Common myeloid progenitor, CD34-positive (primary cell): ENCODE measurements around the gene SPEF2.

Experiments
- CTCF ChIA-PET: fragments of 350-600 bp; sonication (Branson Sonifier 250); formaldehyde crosslinking; loops from one replicate; lab custom pipeline; 2021; ENCODE audit warnings: antibody characterized with exemption; lab: Charles Lee
- POLR2A ChIA-PET: fragments of 350-600 bp; sonication (Branson Sonifier 250); formaldehyde crosslinking; loops from one replicate; lab custom pipeline; 2021; ENCODE audit warnings: antibody characterized with exemption; lab: Charles Lee
- DNase-seq, 3 donors: peaks; one replicate each; pipeline versions ENCODE4 v3.0.0 to v3.0.0-alpha.2; 2013
- H3K27ac ChIP-seq, 2 experiments: 1 replicate in 1 of 2; 2 replicates in 1 of 2; pipeline ENCODE4 v1.7.0; 2013; ENCODE audit warnings: inconsistent platforms in 2 of 2, low read length in 2 of 2, mild to moderate bottlenecking in 2 of 2, low read depth in 1 of 2, moderate library complexity in 1 of 2; ENCODE audit not compliant: severe bottlenecking in 2 of 2, insufficient read depth in 1 of 2, poor library complexity in 1 of 2
- H3K27me3 ChIP-seq, 5 experiments: replicated peaks in 2 of 5; 1 replicate in 3 of 5; 2 replicates in 2 of 5; pipeline versions ENCODE4 v1.6.1 to v1.7.0; 2013; ENCODE audit warnings: low read length in 4 of 5, mild to moderate bottlenecking in 2 of 5, moderate library complexity in 2 of 5, inconsistent platforms in 1 of 5; ENCODE audit not compliant: insufficient read depth in 5 of 5, control insufficient read depth in 4 of 5
- H3K36me3 ChIP-seq, 4 experiments: 1 replicate in 2 of 4; 2 replicates in 2 of 4; pipeline versions ENCODE4 v1.6.1 to v1.7.0; 2013; ENCODE audit warnings: low read length in 3 of 4, control low read depth in 1 of 4, mild to moderate bottlenecking in 1 of 4; ENCODE audit not compliant: control insufficient read depth in 4 of 4, insufficient read depth in 4 of 4
- H3K4me1 ChIP-seq, 4 experiments: 1 replicate in 3 of 4; 2 replicates in 1 of 4; pipeline versions ENCODE4 v1.6.1 to v1.7.1; 2013; ENCODE audit warnings: low read length in 3 of 4, mild to moderate bottlenecking in 3 of 4, control low read depth in 1 of 4, inconsistent platforms in 1 of 4, moderate library complexity in 1 of 4; ENCODE audit not compliant: control insufficient read depth in 4 of 4, insufficient read depth in 4 of 4; ENCODE audit errors: control extremely low read depth in 1 of 4
- H3K4me3 ChIP-seq, 7 experiments: 1 replicate in 4 of 7; 2 replicates in 3 of 7; pipeline versions ENCODE4 v1.5.1 to v1.7.0; 2013; ENCODE audit warnings: mild to moderate bottlenecking in 7 of 7, low read length in 6 of 7, moderate library complexity in 6 of 7, inconsistent platforms in 2 of 7, low read depth in 2 of 7, control low read depth in 1 of 7; ENCODE audit not compliant: insufficient read depth in 4 of 7, control insufficient read depth in 1 of 7; ENCODE audit errors: extremely low read depth in 1 of 7
- H3K9me3 ChIP-seq, 5 experiments: 1 replicate in 4 of 5; 2 replicates in 1 of 5; pipeline versions ENCODE4 v1.6.1 to v1.7.1; 2013; ENCODE audit warnings: low read length in 4 of 5, mild to moderate bottlenecking in 2 of 5, inconsistent platforms in 1 of 5, low read depth in 1 of 5, moderate library complexity in 1 of 5; ENCODE audit not compliant: control insufficient read depth in 4 of 5, insufficient read depth in 2 of 5; ENCODE audit errors: control extremely low read depth in 1 of 5
- WGBS: methylation state at CpG from one replicate; pipeline ENCODE4 v1.1.5; 2013; ENCODE audit not compliant: insufficient coverage; 5-methylcytosine and 5-hydroxymethylcytosine counted together

Gene SPEF2

GRCh38 chr5:35857606-35858205, 240.0 kb downstream of the SPEF2 start:
- no CpG with 5 or more reads among the region's 2 CpGs for WGBS
- H3K4me1 ChIP-seq = peaks cover 0 to 15% (median 2%) of the 10 kb centered on the region in 4 experiments
- ChIA-PET POLR2A (no interaction called here), CTCF (no interaction called here)
- H3K4me3 ChIP-seq = no peak overlapping the region
- no peak overlapping the region for H3K27ac ChIP-seq
- no peaks in the 10 kb centered on the region for H3K9me3 ChIP-seq
- no peak for DNase-seq
- no peaks in the 10 kb centered on the region for H3K36me3 ChIP-seq
- H3K27me3 ChIP-seq = no peaks in the 10 kb centered on the region

GRCh38 chr5:35859101-35859661, 241.5 kb downstream of the SPEF2 start:
- no peak overlapping the region for H3K4me3 ChIP-seq
- H3K27me3 ChIP-seq = no peaks in the 10 kb centered on the region
- H3K27ac ChIP-seq = no peak overlapping the region
- WGBS = 100% methylated on average over 3 of the region's 3 CpGs
- CTCF ChIA-PET = interaction anchor here (0.9 to 1.3 kb wide), 2 partner anchors 10 to 31 kb away, joined by 4 read pairs; no protein-coding TSS in a partner anchor
- POLR2A ChIA-PET = no interaction called here
- H3K4me1 ChIP-seq = peaks cover 0 to 21% (median 2%) of the 10 kb centered on the region in 4 experiments
- DNase-seq = no peak
- no peaks in the 10 kb centered on the region for H3K36me3 ChIP-seq
- H3K9me3 ChIP-seq = no peaks in the 10 kb centered on the region

GRCh38 chr5:35860686-35861085, 243.0 kb downstream of the SPEF2 start:
- H3K27me3 ChIP-seq = no peaks in the 10 kb centered on the region
- peaks cover 0 to 21% (median 2%) of the 10 kb centered on the region in 4 experiments for H3K4me1 ChIP-seq
- DNase-seq = no peak
- H3K36me3 ChIP-seq = no peaks in the 10 kb centered on the region
- WGBS = no CpG with 5 or more reads among the region's 1 CpG
- ChIA-PET CTCF (no interaction called here), POLR2A (no interaction called here)
- no peaks in the 10 kb centered on the region for H3K9me3 ChIP-seq
- H3K4me3 ChIP-seq = no peak overlapping the region
- no peak overlapping the region for H3K27ac ChIP-seq

- no peaks in the 10 kb centered on the region for H3K27me3 ChIP-seq
- H3K4me3 ChIP-seq = no peak overlapping the region
- no peaks in the 10 kb centered on the region for H3K36me3 ChIP-seq
- H3K9me3 ChIP-seq = no peaks in the 10 kb centered on the region
- ChIA-PET POLR2A (no interaction called here), CTCF (no interaction called here)
- 83% methylated on average over 1 of the region's 1 CpG for WGBS
- peaks cover 0 to 20% (median under 1%) of the 10 kb centered on the region in 4 experiments for H3K4me1 ChIP-seq
- DNase-seq = no peak
- no peak overlapping the region for H3K27ac ChIP-seq
Observed at GRCh38 chr5:35861718-35862117, 244.1 kb downstream of the SPEF2 start.

- Histone ChIP-seq H3K4me3 (no peak overlapping the region), H3K27ac (no peak overlapping the region), H3K36me3 (no peaks in the 10 kb centered on the region), H3K4me1 (peaks cover 0 to 16% (median 0%) of the 10 kb centered on the region in 4 experiments), H3K9me3 (no peaks in the 10 kb centered on the region), H3K27me3 (no peaks in the 10 kb centered on the region)
- CTCF ChIA-PET = interaction anchor here (1.3 to 2.2 kb wide), 3 partner anchors 11 to 18 kb away, joined by 3 to 5 read pairs (median 4); no protein-coding TSS in a partner anchor
- POLR2A ChIA-PET = no interaction called here
- 96% methylated on average over 2 of the region's 2 CpGs for WGBS
- DNase-seq = no peak
Observed at GRCh38 chr5:35862126-35862525, 244.5 kb downstream of the SPEF2 start.

GRCh38 chr5:35863159-35863558, 245.5 kb downstream of the SPEF2 start:
- no peaks in the 10 kb centered on the region for H3K27me3 ChIP-seq
- peaks cover 0 to 6% (median 0%) of the 10 kb centered on the region in 4 experiments for H3K4me1 ChIP-seq
- CTCF ChIA-PET = interaction anchor here (0.9 to 2.2 kb wide), 6 partner anchors 10 to 62 kb away, joined by 3 to 6 read pairs (median 4); no protein-coding TSS in a partner anchor
- H3K27ac ChIP-seq = no peak overlapping the region
- no peak overlapping the region for H3K4me3 ChIP-seq
- POLR2A ChIA-PET = no interaction called here
- WGBS = 38% methylated on average over 3 of the region's 3 CpGs
- no peaks in the 10 kb centered on the region for H3K9me3 ChIP-seq
- DNase-seq = peak in 2 of 3 donors; percentile 56 to 67
- no peaks in the 10 kb centered on the region for H3K36me3 ChIP-seq
